ENCODE data around the gene GEN1.

GRCh38 chr2:17822445-17823117, 68.6 kb downstream of the GEN1 start:
- TF ChIP-seq CTCF (IDR thresholded peaks at IDR 0.05; ENCODE audit: low read length), result no peak
- TF ChIP-seq EZH2 (optimal IDR thresholded peaks at IDR 0.05; ENCODE audit: low read depth, low read length), result no peak
- no peak for TF ChIP-seq EZH2phosphoT487 (IDR thresholded peaks at IDR 0.05; ENCODE audit: low read length)

All from MM.1S (cell line).